ENCODE data around the gene DPP3. TPM values are rescaled to one million over a fixed set of nuclear protein-coding genes. Genes with fewer than 3 reads are reported as not detected.

Gene DPP3
- total RNA-seq, 1 experiment from 2014 or later: 55.6 TPM

GRCh38 chr11:66450560-66450959 is 29.7 kb upstream of the DPP3 start:
- intact Hi-C loops (cut with micrococcal nuclease): no loop called here
- H2AFZ ChIP-seq (ENCODE audit: low read depth, low read length, poor library complexity, severe bottlenecking): no peak overlapping the region
- no peaks in the 10 kb centered on the region for H3K27me3 ChIP-seq (ENCODE audit: insufficient read depth, low read length)
- H3K4me3 ChIP-seq (replicated peaks in 1 of 2; ENCODE audit: low read depth in 1 of 2, low read length in 2 of 2): no peak overlapping the region
- ATAC-seq: no peak
- H3K36me3 ChIP-seq (ENCODE audit: control insufficient read depth in 1 of 2, insufficient read depth in 2 of 2, low read length in 2 of 2): no peaks in the 10 kb centered on the region
- no peaks in the 10 kb centered on the region for H3K9me3 ChIP-seq (ENCODE audit: control insufficient read depth in 1 of 2, insufficient read depth in 1 of 2, low read depth in 1 of 2, low read length in 2 of 2)
- no peak for TF ChIP-seq RAD21 (IDR thresholded peaks at IDR 0.05; ENCODE audit: low read depth)
- no peak for TF ChIP-seq ATF3 (IDR thresholded peaks at IDR 0.05)
- no peak for TF ChIP-seq EGR1 (IDR thresholded peaks at IDR 0.05; ENCODE audit: low read depth)
- no peak for TF ChIP-seq CEBPB (IDR thresholded peaks at IDR 0.05; ENCODE audit: low read depth)
- TF ChIP-seq ELF1 (IDR thresholded peaks at IDR 0.05; ENCODE audit: borderline replicate concordance, low read depth): no peak
- no peak for TF ChIP-seq SRF (IDR thresholded peaks at IDR 0.05; ENCODE audit: low read depth)
- TF ChIP-seq EZH2phosphoT487 (IDR thresholded peaks at IDR 0.05; ENCODE audit: borderline replicate concordance): no peak
- no peak for TF ChIP-seq REST (IDR thresholded peaks at IDR 0.05; ENCODE audit: low read depth)
- TF ChIP-seq TCF7L2 (IDR thresholded peaks at IDR 0.05; ENCODE audit: borderline replicate concordance, extremely low read depth, insufficient read depth, insufficient read length): no peak
- no TSS peak for BruUV-seq (replicated peaks)
- no peaks in the 10 kb centered on the region for H3K9me2 ChIP-seq (ENCODE audit: insufficient read depth)
- H4K20me1 ChIP-seq (ENCODE audit: insufficient read depth): no peaks in the 10 kb centered on the region
- ChIA-PET POLR2A (no interaction called here), RAD21 (ENCODE audit: low non-redundant PET in 1 of 2, low total read pairs in 2 of 2, uncharacterized antibody in 2 of 2, unreplicated experiment in 2 of 2) (no interaction called here), CTCF (no interaction called here)
- H3K9ac ChIP-seq (ENCODE audit: low read length): no peak overlapping the region
- H3K4me2 ChIP-seq (ENCODE audit: low read length): no peak overlapping the region
- H3K4me1 ChIP-seq (ENCODE audit: control insufficient read depth in 1 of 2, insufficient read depth in 2 of 2, low read length in 2 of 2): peaks cover 0 to 7% of the 10 kb centered on the region in 2 experiments; a peak in 2 of 4 replicates
- H3K27ac ChIP-seq (ENCODE audit: low read depth, low read length): no peak overlapping the region
- DNase-seq (ENCODE audit: low read depth, low spot score): no peak
- no peaks in the 10 kb centered on the region for H3K79me2 ChIP-seq (ENCODE audit: insufficient read depth, low read length)
